HepG2 (cell line): ENCODE results near the gene CDC42EP4. TPM values are rescaled to one million over a fixed set of nuclear protein-coding genes. Genes with fewer than 3 reads are reported as not detected.

Source experiments
- BATF2 ChIP-seq: sonication (generic); formaldehyde crosslinking; IDR thresholded peaks from 2 replicates; pipeline ENCODE4 v1.8.0; 2022; ENCODE audit warnings: mild to moderate bottlenecking, missing genetic modification reagents, moderate library complexity
- BHLHE40 ChIP-seq: IDR thresholded peaks from 2 replicates; pipeline ENCODE4 v1.6.1; 2011; ENCODE audit warnings: low read length, improper control_type of control experiment
- CBX2 ChIP-seq, 2 experiments: fragments of 200-600 bp in 1 of 2; sonication (generic); formaldehyde crosslinking in 1 of 2; IDR thresholded peaks; 2 replicates each; pipeline versions ENCODE4 v1.7.0 to v1.8.1; 2018 to 2022; ENCODE audit warnings: low read depth in 2 of 2, low read length in 1 of 2, mild to moderate bottlenecking in 1 of 2, missing genetic modification reagents in 1 of 2
- CBX5 ChIP-seq: sonication (generic); formaldehyde crosslinking; IDR thresholded peaks from 2 replicates; pipeline ENCODE4 v1.4.0; 2020; ENCODE audit warnings: missing genetic modification reagents, borderline replicate concordance
- CREB1 ChIP-seq, 2 experiments: fragments of 450-650 bp in 1 of 2; IDR thresholded peaks; 2 replicates each; pipeline ENCODE4 v1.6.1; 2016 to 2017; ENCODE audit warnings: control low read depth in 1 of 2, mild to moderate bottlenecking in 1 of 2, missing compliant biosample characterization in 1 of 2, missing genetic modification characterization in 1 of 2
- FOXA1 ChIP-seq, 2 experiments: fragments of 450-650 bp in 1 of 2; sonication (generic) in 1 of 2; formaldehyde crosslinking in 1 of 2; IDR thresholded peaks; 2 replicates each; pipeline versions ENCODE4 v1.4.0 to v1.6.1; 2016 to 2020; ENCODE audit warnings: missing genetic modification reagents in 1 of 2
- HMG20B ChIP-seq: conservative IDR thresholded peaks from 2 replicates; pipeline ENCODE4 v1.6.1; 2016; ENCODE audit warnings: missing genetic modification reagents, missing compliant biosample characterization
- IKZF1 ChIP-seq: fragments of 450-650 bp; IDR thresholded peaks from 2 replicates; pipeline ENCODE4 v1.7.1; 2016
- KAT8 ChIP-seq: IDR thresholded peaks from 2 replicates; pipeline ENCODE4 v1.6.1; 2016; ENCODE audit warnings: missing genetic modification reagents, missing compliant biosample characterization
- SP2 ChIP-seq: sonication (generic); formaldehyde crosslinking; IDR thresholded peaks from 2 replicates; pipeline ENCODE4 v1.5.1; 2020; ENCODE audit warnings: mild to moderate bottlenecking, missing genetic modification reagents
- SRSF9 ChIP-seq: fragments of 200-400 bp; formaldehyde crosslinking; IDR thresholded peaks from 2 replicates; pipeline ENCODE4 v1.6.1; 2018; ENCODE audit warnings: borderline replicate concordance, mild to moderate bottlenecking, low read depth, low read length; ENCODE audit not compliant: insufficient read depth, poor library complexity, severe bottlenecking
- YEATS2 ChIP-seq: sonication (generic); formaldehyde crosslinking; IDR thresholded peaks from 2 replicates; pipeline ENCODE4 v1.4.0; 2020; ENCODE audit warnings: missing genetic modification reagents, borderline replicate concordance
- ZBTB10 ChIP-seq: sonication (generic); formaldehyde crosslinking; IDR thresholded peaks from 2 replicates; pipeline ENCODE4 v1.4.0; 2020; ENCODE audit warnings: missing genetic modification reagents, borderline replicate concordance
- ZBTB34 ChIP-seq: sonication (generic); formaldehyde crosslinking; IDR thresholded peaks from 2 replicates; pipeline ENCODE4 v1.8.0; 2022; ENCODE audit warnings: mild to moderate bottlenecking, missing genetic modification reagents
- ZFP36 ChIP-seq: fragments of 150-350 bp; IDR thresholded peaks from 2 replicates; pipeline ENCODE4 v1.6.1; 2018; ENCODE audit warnings: borderline replicate concordance, low read length, low read depth; ENCODE audit not compliant: partially characterized antibody
- ZKSCAN5 ChIP-seq: sonication (generic); formaldehyde crosslinking; IDR thresholded peaks from 2 replicates; pipeline ENCODE4 v1.5.1; 2020; ENCODE audit warnings: mild to moderate bottlenecking, missing genetic modification reagents
- ZMYM3 ChIP-seq: sonication (generic); formaldehyde crosslinking; IDR thresholded peaks from 2 replicates; pipeline ENCODE4 v1.5.1; 2020; ENCODE audit warnings: mild to moderate bottlenecking, missing genetic modification reagents
- ZNF264 ChIP-seq: sonication (generic); formaldehyde crosslinking; IDR thresholded peaks from 2 replicates; pipeline ENCODE4 v1.4.0; 2020; ENCODE audit warnings: missing genetic modification reagents
- ZNF430 ChIP-seq: sonication (generic); formaldehyde crosslinking; IDR thresholded peaks from 2 replicates; pipeline ENCODE4 v1.9.0; 2021; ENCODE audit warnings: mild to moderate bottlenecking, missing genetic modification reagents
- ZNF558 ChIP-seq: sonication (generic); formaldehyde crosslinking; IDR thresholded peaks from 2 replicates; pipeline ENCODE4 v1.9.0; 2022; ENCODE audit warnings: mild to moderate bottlenecking, missing genetic modification reagents, borderline replicate concordance
- ZNF720 ChIP-seq: sonication (generic); formaldehyde crosslinking; IDR thresholded peaks from 2 replicates; pipeline ENCODE4 v1.4.0; 2020; ENCODE audit warnings: missing genetic modification reagents
- ZNF749 ChIP-seq: sonication (generic); formaldehyde crosslinking; IDR thresholded peaks from 2 replicates; pipeline ENCODE4 v1.8.0; 2022; ENCODE audit warnings: mild to moderate bottlenecking, missing genetic modification reagents, moderate library complexity, borderline replicate concordance
- ZNF768 ChIP-seq: sonication (generic); formaldehyde crosslinking; IDR thresholded peaks from 2 replicates; pipeline ENCODE4 v1.4.0; 2020; ENCODE audit warnings: missing genetic modification reagents
- ZNF792 ChIP-seq: IDR thresholded peaks from 2 replicates; pipeline ENCODE4 v1.6.1; 2016
- polyA plus RNA-seq, 8 experiments: library from polyadenylated mRNA; depleted of rRNA in 3 of 8; stranded (reverse) in 7 of 8; unstranded in 1 of 8; fragments of >200 nt; fragmentation: Illumina TruSeq in 4 of 8; extraction: Trizol in 4 of 8; gene quantifications; 2 replicates each; pipeline versions ENCODE4 v1.2.1 to v1.2.3, GENCODE V29; 2011 to 2016; ENCODE audit warnings: low read depth in 4 of 8, missing spikeins in 1 of 8, mixed read lengths in 1 of 8; ENCODE audit not compliant: insufficient read depth in 1 of 8
- total RNA-seq, 5 experiments: library from RNA; depleted of rRNA; stranded (reverse); fragments of >200 nt; fragmentation: Illumina TruSeq; extraction: Trizol; gene quantifications; 2 replicates each; pipeline ENCODE4 v1.2.3, GENCODE V29; 2016; ENCODE audit warnings: low read depth in 1 of 5

Gene CDC42EP4
- total and polyA plus RNA-seq, 2 of the 13 experiments (the other 11 are each of a cell fraction or from before 2014, with no cell fraction given), result 19.0 to 54.0 TPM

GRCh38 chr17:73262676-73263642 lies 48.8 kb downstream of the CDC42EP4 start (continued):
- TF ChIP-seq IKZF1 (no peak), HMG20B (CRISPR knock-in tag) (no peak), ZNF768 (CRISPR knock-in tag) (no peak; the same call in 1 of the 2 replicates), ZBTB34 (CRISPR knock-in tag) (no peak), ZBTB10 (no peak), ZNF264 (CRISPR knock-in tag) (no peak), KAT8 (CRISPR knock-in tag) (no peak), SP2 (CRISPR knock-in tag) (no peak), ZMYM3 (CRISPR knock-in tag) (no peak), ZFP36 (no peak), CBX5 (no peak), YEATS2 (CRISPR knock-in tag) (no peak), ZKSCAN5 (CRISPR knock-in tag) (no peak), CBX2 (IDR thresholded peaks at IDR 0.05; ENCODE audit: low read depth, low read length) (no peak), CBX2 (CRISPR knock-in tag; IDR thresholded peaks at IDR 0.05; ENCODE audit: low read depth) (no peak), ZNF720 (CRISPR knock-in tag) (0 out of 2 replicates have a peak, but pooled peaks have one; percentile 43), SRSF9 (no peak), ZNF792 (no peak; the same call in 1 of the 2 replicates), FOXA1 (IDR thresholded peaks at IDR 0.05) (no peak), FOXA1 (CRISPR knock-in tag; IDR thresholded peaks at IDR 0.05) (no peak), ZNF749 (CRISPR knock-in tag) (peak; percentile 49; the same call in 1 of the 2 replicates), CREB1 (IDR thresholded peaks at IDR 0.05) (no peak), CREB1 (CRISPR knock-in tag; IDR thresholded peaks at IDR 0.05) (no peak), ZNF430 (CRISPR knock-in tag) (no peak), ZNF558 (0 out of 2 replicates have a peak, but pooled peaks have one; percentile 1), BHLHE40 (no peak), BATF2 (CRISPR knock-in tag) (no peak)
